ENCODE measurements around the gene DDI1.

Gene DDI1

GRCh38 chr11:104011044-104011443, 25.4 kb upstream of the DDI1 start:
- no peak overlapping the region for H3K27ac ChIP-seq
- no peak for TF ChIP-seq ZFX (IDR thresholded peaks at IDR 0.05)
- TF ChIP-seq CTCF (conservative IDR thresholded peaks at IDR 0.05), result no peak

GRCh38 chr11:104015649-104016415, 20.6 kb upstream of the DDI1 start:
- TF ChIP-seq CTCF (conservative IDR thresholded peaks at IDR 0.05), result no peak
- TF ChIP-seq ZFX (IDR thresholded peaks at IDR 0.05), result no peak
- H3K27ac ChIP-seq, result no peak overlapping the region

DNA sequence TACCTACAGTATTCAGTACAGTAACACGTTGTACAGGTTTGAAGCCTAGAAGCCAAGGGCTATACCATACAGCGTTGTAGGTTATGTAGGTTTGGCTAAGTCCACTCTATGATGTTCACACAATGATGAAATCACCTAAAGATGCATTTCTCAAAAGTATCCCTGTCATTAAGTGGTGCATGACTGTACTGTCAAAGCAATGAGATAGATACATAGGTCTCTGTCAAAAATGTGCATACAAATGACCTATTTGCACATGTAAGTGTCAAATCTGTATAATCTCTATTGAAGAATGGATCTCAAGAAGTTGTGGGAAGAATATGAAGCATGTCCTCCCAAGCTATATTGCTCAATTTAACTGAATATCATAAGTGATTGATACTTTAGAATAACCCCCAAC, 11.9 kb upstream of the DDI1 start:
- TF ChIP-seq ZFX (IDR thresholded peaks at IDR 0.05) (no peak), CTCF (conservative IDR thresholded peaks at IDR 0.05) (no peak)

GRCh38 chr11:104028476-104029263, 7.8 kb upstream of the DDI1 start:
- TF ChIP-seq ZFX (IDR thresholded peaks at IDR 0.05), result no peak
- TF ChIP-seq CTCF (conservative IDR thresholded peaks at IDR 0.05), result no peak

More for the DNA sequence above, 11.9 kb upstream of the DDI1 start:
- H3K27ac ChIP-seq, result no peak overlapping the region

GRCh38 chr11:104033134-104033533, 3.3 kb upstream of the DDI1 start:
- TF ChIP-seq CTCF (conservative IDR thresholded peaks at IDR 0.05) (no peak), ZFX (IDR thresholded peaks at IDR 0.05) (no peak)

More at GRCh38 chr11:104028476-104029263, 7.8 kb upstream of the DDI1 start:
- no peak overlapping the region for H3K27ac ChIP-seq

DNA sequence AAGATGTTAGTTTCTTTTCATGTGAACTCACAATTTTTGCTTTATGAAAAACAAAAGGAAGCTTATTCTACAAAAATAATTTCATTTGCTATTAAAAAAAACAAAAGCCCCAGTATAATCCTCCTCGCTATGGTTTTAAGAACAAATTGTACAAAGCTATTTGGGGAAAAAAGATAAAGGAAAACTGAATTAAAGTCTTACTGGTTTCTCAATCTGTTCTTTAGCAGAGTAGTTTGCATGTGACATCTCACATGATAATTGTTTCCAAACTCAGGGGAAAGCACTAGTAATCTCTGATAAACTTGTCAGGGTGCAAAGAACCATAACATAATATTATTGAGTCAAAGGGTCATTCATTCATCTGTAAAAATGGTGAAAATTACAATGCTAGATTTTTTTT, 2.9 kb upstream of the DDI1 start:
- TF ChIP-seq CTCF (conservative IDR thresholded peaks at IDR 0.05) (no peak), ZFX (IDR thresholded peaks at IDR 0.05) (no peak)
- no peak overlapping the region for H3K27ac ChIP-seq

More at GRCh38 chr11:104033134-104033533, 3.3 kb upstream of the DDI1 start:
- no peak overlapping the region for H3K27ac ChIP-seq

GRCh38 chr11:104036995-104037394, 555 bp downstream of the DDI1 start:
- H3K27ac ChIP-seq, result no peak overlapping the region
- TF ChIP-seq ZFX (IDR thresholded peaks at IDR 0.05), result no peak
- no peak for TF ChIP-seq CTCF (conservative IDR thresholded peaks at IDR 0.05)
